NCI-H1417 (cell line): Measurements from ENCODE around the gene SGCB.
A peak's percentile ranks its signal among the peaks of the same experiment; 100 is the strongest.
"Not testable (repeated sequence)": the region's sequence is repeated elsewhere in the genome, so short reads cannot be mapped to it uniquely, and the experiment has no call there.

ENCODE experiments used
- DNase-seq, 3 experiments: peaks; one replicate each; lab custom pipeline; 2025; lab: John Stamatoyannopoulos, UW

Gene SGCB

GRCh38 chr4:52038103-52038912 lies at the start of gene SGCB:
Gene SGCB (minus strand): TSS chr4:52038299. CDS start chr4:52038259, 40 bp downstream.
- peak; percentile 71 to 92 (median 85) for DNase-seq

GRCh38 chr4:52086425-52086824 lies 48.3 kb upstream of the SGCB start:
- DNase-seq: not testable (repeated sequence)

- DNase-seq: no peak
These were observed 43.1 kb upstream of the SGCB start for GRCh38 chr4:52081216-52081615.

- DNase-seq: no peak
These were observed 41.6 kb upstream of the SGCB start for GRCh38 chr4:52079659-52080058.

- no peak for DNase-seq
These were observed 38.6 kb upstream of the SGCB start for GRCh38 chr4:52076731-52077130.

GRCh38 chr4:52071791-52072546 lies 33.9 kb upstream of the SGCB start:
- no peak for DNase-seq

GRCh38 chr4:52069571-52069970 lies 31.5 kb upstream of the SGCB start:
- DNase-seq: no peak

GRCh38 chr4:52059372-52059771 lies 21.3 kb upstream of the SGCB start:
- no peak for DNase-seq

GRCh38 chr4:52058275-52058674 lies 20.2 kb upstream of the SGCB start:
- no peak for DNase-seq

GRCh38 chr4:52057196-52057595 lies 19.1 kb upstream of the SGCB start:
- DNase-seq: no peak

- DNase-seq: no peak
These were observed 16.2 kb upstream of the SGCB start for GRCh38 chr4:52054254-52054653.

- no peak for DNase-seq
These were observed 14.3 kb upstream of the SGCB start for GRCh38 chr4:52052475-52052780.

- peak; percentile 28 to 76 (median 51) for DNase-seq
These were observed 13.7 kb upstream of the SGCB start for GRCh38 chr4:52051615-52052474.

GRCh38 chr4:52051213-52051614 lies 13.1 kb upstream of the SGCB start, which contains the start of gene SPATA18:
Gene SPATA18 (plus strand): TSS chr4:52051304. CDS start chr4:52051705, 401 bp downstream.
- peak in 2 of 3 experiments; percentile 37 to 47 for DNase-seq

GRCh38 chr4:52049266-52049665 lies 11.2 kb upstream of the SGCB start:
- DNase-seq: no peak

- no peak for DNase-seq
These were observed 6.9 kb upstream of the SGCB start for GRCh38 chr4:52045028-52045427.

- peak; percentile 48 to 79 (median 78) for DNase-seq
These were observed 403 bp downstream of the SGCB start for GRCh38 chr4:52037689-52038102.

- no peak for DNase-seq
These were observed 1.1 kb downstream of the SGCB start for GRCh38 chr4:52036886-52037530.

GRCh38 chr4:52035190-52035589 lies 2.9 kb downstream of the SGCB start:
- DNase-seq: no peak

- no peak for DNase-seq
These were observed 6.1 kb downstream of the SGCB start for GRCh38 chr4:52032005-52032404.

GRCh38 chr4:52028970-52029369 lies 9.1 kb downstream of the SGCB start:
- no peak for DNase-seq
